PC-3 (cell line): ENCODE measurements around the gene KIAA1328. TPM values are rescaled to one million over a fixed set of nuclear protein-coding genes. Genes with fewer than 3 reads are reported as not detected.

ENCODE experiments used
- ATAC-seq: fragments of 200-7000 bp; cut with Tn5 transposase; 2 replicates; pipeline ENCODE4 v1.9.1; 2020; ENCODE audit warnings: mild to moderate bottlenecking, moderate library complexity
- BruUV-seq: library from RNA; stranded (reverse); fragments of 400-500 nt; replicated peaks from 2 replicates; lab custom pipeline; 2021; lab: Mats Ljungman, UMichigan
- CTCF ChIA-PET: fragments of 300-600 bp; sonication (Branson Sonifier 250); formaldehyde crosslinking; loops from one replicate; lab custom pipeline; 2022; ENCODE audit warnings: antibody characterized with exemption; lab: Charles Lee
- POLR2A ChIA-PET: fragments of 300-600 bp; sonication (Branson Sonifier 250); formaldehyde crosslinking; loops from one replicate; lab custom pipeline; 2022; ENCODE audit warnings: antibody characterized with exemption; ENCODE audit not compliant: unreplicated experiment; lab: Charles Lee
- DNase-seq: peaks from one replicate; pipeline ENCODE4 v3.0.0-alpha.2; 2015
- H2AFZ ChIP-seq: fragments of 300-600 bp; sonication (generic); 2 replicates; pipeline ENCODE4 v1.6.0; 2016; ENCODE audit warnings: antibody characterized with exemption, low read length
- H3F3A ChIP-seq: fragments of 300-600 bp; sonication (generic); one replicate; pipeline ENCODE4 v1.6.0; 2017; ENCODE audit warnings: antibody characterized with exemption, low read length, control low read depth, mild to moderate bottlenecking; ENCODE audit not compliant: unreplicated experiment
- H3K27ac ChIP-seq: fragments of 300-600 bp; sonication (generic); 2 replicates; pipeline ENCODE4 v1.5.1; 2016; ENCODE audit warnings: mild to moderate bottlenecking, low read length
- H3K27me3 ChIP-seq: fragments of 300-600 bp; sonication (generic); 2 replicates; pipeline ENCODE4 v1.6.1; 2016; ENCODE audit warnings: low read length, mixed read lengths
- H3K36me3 ChIP-seq: fragments of 300-600 bp; sonication (generic); 2 replicates; pipeline ENCODE4 v1.6.1; 2016; ENCODE audit warnings: low read depth, mixed run types, low read length, mixed read lengths
- H3K4me1 ChIP-seq: fragments of 300-600 bp; sonication (generic); 2 replicates; pipeline ENCODE4 v1.5.1; 2016; ENCODE audit warnings: low read length; ENCODE audit not compliant: insufficient read depth
- H3K4me2 ChIP-seq: fragments of 300-600 bp; sonication (generic); 2 replicates; pipeline ENCODE4 v1.6.0; 2016; ENCODE audit warnings: low read length
- H3K4me3 ChIP-seq: fragments of 300-600 bp; sonication (generic); 2 replicates; pipeline ENCODE4 v1.5.1; 2016; ENCODE audit warnings: mild to moderate bottlenecking, low read length, mixed read lengths
- H3K79me2 ChIP-seq: fragments of 300-600 bp; sonication (generic); 2 replicates; pipeline ENCODE4 v1.6.1; 2017; ENCODE audit warnings: low read length, mixed read lengths
- H3K9ac ChIP-seq: fragments of 300-600 bp; sonication (generic); 2 replicates; pipeline ENCODE4 v1.6.0; 2016; ENCODE audit warnings: mild to moderate bottlenecking, low read length
- H3K9me2 ChIP-seq: fragments of 300-600 bp; sonication (generic); replicated peaks from 2 replicates; pipeline ENCODE4 v1.6.1; 2016; ENCODE audit warnings: mixed run types, low read length, mixed read lengths
- H3K9me3 ChIP-seq: fragments of 300-600 bp; sonication (generic); 2 replicates; pipeline ENCODE4 v1.6.1; 2016; ENCODE audit warnings: low read length, mixed read lengths
- H4K20me1 ChIP-seq: fragments of 300-600 bp; sonication (generic); 2 replicates; pipeline ENCODE4 v1.6.1; 2016; ENCODE audit warnings: low read length, mixed read lengths
- EZH2 ChIP-seq: fragments of 300-600 bp; sonication (generic); IDR thresholded peaks from one replicate; pipeline ENCODE4 v1.6.1; 2017; ENCODE audit warnings: antibody characterized with exemption, mild to moderate bottlenecking, low read length; ENCODE audit not compliant: unreplicated experiment
- EZH2phosphoT487 ChIP-seq: fragments of 300-600 bp; sonication (generic); IDR thresholded peaks from 2 replicates; pipeline ENCODE4 v1.6.1; 2018; ENCODE audit warnings: mild to moderate bottlenecking, antibody characterized with exemption, low read length, borderline replicate concordance
- intact Hi-C: fragments of 100-400 bp; cut with micrococcal nuclease; formaldehyde crosslinking; loops from 2 replicates; pipeline ENCODE4 v1.9.0; 2023
- total RNA-seq: library from RNA; depleted of rRNA; stranded (reverse); fragments of >200 nt; gene quantifications from 2 replicates; pipeline ENCODE4 v1.2.3, GENCODE V29; 2014
- TF ChIP-seq, protein P1 (sequence below): fragments of 300-600 bp; sonication (generic); conservative IDR thresholded peaks from 2 replicates; pipeline ENCODE4 v1.5.1; 2017; ENCODE audit warnings: antibody characterized with exemption, low read depth, mild to moderate bottlenecking, low read length

KIAA1328 gene
- total RNA-seq, 1 experiment from 2014 or later, result 4.4 TPM

GRCh38 chr18:37207343-37207742 lies 378.4 kb downstream of the KIAA1328 start:
- POLR2A ChIA-PET, result no interaction called here
- Histone ChIP-seq H3K4me3 (no peak overlapping the region), H2AFZ (no peak overlapping the region), H3K4me2 (no peak overlapping the region), H3K4me1 (no peaks in the 10 kb centered on the region), H3F3A (no peaks in the 10 kb centered on the region), H3K36me3 (no peaks in the 10 kb centered on the region), H3K27ac (no peak overlapping the region), H3K9ac (no peak overlapping the region), H3K27me3 (no peaks in the 10 kb centered on the region), H3K79me2 (no peaks in the 10 kb centered on the region), H3K9me2 (no peaks in the 10 kb centered on the region), H3K9me3 (no peaks in the 10 kb centered on the region), H4K20me1 (no peaks in the 10 kb centered on the region)
- no TSS peak for BruUV-seq
- TF ChIP-seq EZH2 (no peak), EZH2phosphoT487 (no peak)
- TF ChIP-seq, protein P1, sequence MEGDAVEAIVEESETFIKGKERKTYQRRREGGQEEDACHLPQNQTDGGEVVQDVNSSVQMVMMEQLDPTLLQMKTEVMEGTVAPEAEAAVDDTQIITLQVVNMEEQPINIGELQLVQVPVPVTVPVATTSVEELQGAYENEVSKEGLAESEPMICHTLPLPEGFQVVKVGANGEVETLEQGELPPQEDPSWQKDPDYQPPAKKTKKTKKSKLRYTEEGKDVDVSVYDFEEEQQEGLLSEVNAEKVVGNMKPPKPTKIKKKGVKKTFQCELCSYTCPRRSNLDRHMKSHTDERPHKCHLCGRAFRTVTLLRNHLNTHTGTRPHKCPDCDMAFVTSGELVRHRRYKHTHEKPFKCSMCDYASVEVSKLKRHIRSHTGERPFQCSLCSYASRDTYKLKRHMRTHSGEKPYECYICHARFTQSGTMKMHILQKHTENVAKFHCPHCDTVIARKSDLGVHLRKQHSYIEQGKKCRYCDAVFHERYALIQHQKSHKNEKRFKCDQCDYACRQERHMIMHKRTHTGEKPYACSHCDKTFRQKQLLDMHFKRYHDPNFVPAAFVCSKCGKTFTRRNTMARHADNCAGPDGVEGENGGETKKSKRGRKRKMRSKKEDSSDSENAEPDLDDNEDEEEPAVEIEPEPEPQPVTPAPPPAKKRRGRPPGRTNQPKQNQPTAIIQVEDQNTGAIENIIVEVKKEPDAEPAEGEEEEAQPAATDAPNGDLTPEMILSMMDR, result 0 out of 2 replicates have a peak, but pooled peaks have one; percentile 20
- CTCF ChIA-PET, result no interaction called here
- DNase-seq (no peak), ATAC-seq (no peak)
- intact Hi-C loops, result no loop called here

DNA sequence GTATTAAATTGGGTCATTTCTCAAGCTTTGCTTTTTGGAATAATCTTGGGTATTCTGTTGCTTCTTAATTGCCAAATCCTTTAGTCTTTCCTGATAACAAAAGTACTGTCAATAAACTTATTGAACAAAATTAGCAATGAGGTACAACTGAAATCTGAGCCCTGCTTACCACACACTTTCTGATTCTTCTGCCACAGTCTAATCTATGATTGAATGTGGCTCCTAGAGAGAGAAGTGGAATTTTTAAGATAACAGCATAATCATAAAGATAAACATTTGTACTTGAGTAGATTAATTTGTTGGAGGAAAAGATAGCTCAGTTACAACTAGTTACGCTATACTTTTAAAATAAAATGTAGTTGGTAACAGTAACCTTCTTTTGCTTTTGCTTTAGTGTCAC lies 381.9 kb downstream of the KIAA1328 start:
- TF ChIP-seq EZH2phosphoT487, result no peak
- TF ChIP-seq EZH2, result no peak
- TF ChIP-seq, protein P1, result no peak
- DNase-seq (no peak), ATAC-seq (no peak)
- Histone ChIP-seq H3K9me2 (no peaks in the 10 kb centered on the region), H4K20me1 (no peaks in the 10 kb centered on the region), H2AFZ (no peak overlapping the region), H3K9ac (no peak overlapping the region), H3K27me3 (no peaks in the 10 kb centered on the region), H3F3A (no peaks in the 10 kb centered on the region), H3K27ac (no peak overlapping the region), H3K4me3 (no peak overlapping the region), H3K36me3 (no peaks in the 10 kb centered on the region), H3K4me1 (no peaks in the 10 kb centered on the region), H3K4me2 (no peak overlapping the region), H3K79me2 (no peaks in the 10 kb centered on the region), H3K9me3 (no peaks in the 10 kb centered on the region)
- ChIA-PET CTCF (no interaction called here), POLR2A (no interaction called here)
- intact Hi-C loops, result no loop called here
- BruUV-seq, result no TSS peak

- H3K27me3 ChIP-seq, result no peaks in the 10 kb centered on the region
- ChIA-PET POLR2A (no interaction called here), CTCF (no interaction called here)
- no peaks in the 10 kb centered on the region for H3K9me2 ChIP-seq
- no peaks in the 10 kb centered on the region for H3F3A ChIP-seq
- no peak overlapping the region for H3K4me2 ChIP-seq
- TF ChIP-seq, protein P1, result no peak
- no peak for TF ChIP-seq EZH2
- TF ChIP-seq EZH2phosphoT487, result no peak
- DNase-seq, result no peak
- no peak overlapping the region for H3K4me3 ChIP-seq
- H3K9me3 ChIP-seq, result no peaks in the 10 kb centered on the region
- no peaks in the 10 kb centered on the region for H3K4me1 ChIP-seq
- H3K9ac ChIP-seq, result no peak overlapping the region
- H4K20me1 ChIP-seq, result no peaks in the 10 kb centered on the region
- H2AFZ ChIP-seq, result no peak overlapping the region
- H3K79me2 ChIP-seq, result no peaks in the 10 kb centered on the region
- no peak for ATAC-seq
- H3K36me3 ChIP-seq, result no peaks in the 10 kb centered on the region
- intact Hi-C loops, result no loop called here
- no TSS peak for BruUV-seq
- no peak overlapping the region for H3K27ac ChIP-seq
Observed at GRCh38 chr18:37218022-37218590, 389.2 kb downstream of the KIAA1328 start.
